Nephron (organoid): ENCODE data around the gene OGN.

ENCODE experiments used
- H3K27ac Mint-ChIP-seq, 3 experiments: 2 replicates each; pipeline ENCODE4 v1.8.0; 2020; ENCODE audit warnings: mixed read lengths in 3 of 3, mild to moderate bottlenecking in 2 of 3, moderate library complexity in 1 of 3
- H3K27me3 Mint-ChIP-seq: 2 replicates; pipeline ENCODE4 v1.8.0; 2021; ENCODE audit warnings: low read depth, mild to moderate bottlenecking, moderate library complexity, mixed read lengths
- H3K36me3 Mint-ChIP-seq: 2 replicates; pipeline ENCODE4 v1.8.0; 2020; ENCODE audit warnings: low read depth, mixed read lengths
- H3K4me1 Mint-ChIP-seq: 2 replicates; pipeline ENCODE4 v1.8.0; 2020; ENCODE audit warnings: mixed read lengths
- H3K4me3 Mint-ChIP-seq, 3 experiments: 2 replicates each; pipeline ENCODE4 v1.8.0; 2020; ENCODE audit warnings: mild to moderate bottlenecking in 3 of 3, mixed read lengths in 3 of 3, moderate library complexity in 2 of 3
- H3K9me3 Mint-ChIP-seq: 2 replicates; pipeline ENCODE4 v1.8.0; 2020; ENCODE audit warnings: mixed read lengths
- TF ChIP-seq, protein P1 (sequence below), 3 experiments: fragments of 200-600 bp; sonication (generic); IDR thresholded peaks; one replicate each; pipeline ENCODE4 v1.5.0; 2021; ENCODE audit warnings: antibody characterized with exemption in 3 of 3; ENCODE audit not compliant: unreplicated experiment in 3 of 3

The OGN gene

DNA sequence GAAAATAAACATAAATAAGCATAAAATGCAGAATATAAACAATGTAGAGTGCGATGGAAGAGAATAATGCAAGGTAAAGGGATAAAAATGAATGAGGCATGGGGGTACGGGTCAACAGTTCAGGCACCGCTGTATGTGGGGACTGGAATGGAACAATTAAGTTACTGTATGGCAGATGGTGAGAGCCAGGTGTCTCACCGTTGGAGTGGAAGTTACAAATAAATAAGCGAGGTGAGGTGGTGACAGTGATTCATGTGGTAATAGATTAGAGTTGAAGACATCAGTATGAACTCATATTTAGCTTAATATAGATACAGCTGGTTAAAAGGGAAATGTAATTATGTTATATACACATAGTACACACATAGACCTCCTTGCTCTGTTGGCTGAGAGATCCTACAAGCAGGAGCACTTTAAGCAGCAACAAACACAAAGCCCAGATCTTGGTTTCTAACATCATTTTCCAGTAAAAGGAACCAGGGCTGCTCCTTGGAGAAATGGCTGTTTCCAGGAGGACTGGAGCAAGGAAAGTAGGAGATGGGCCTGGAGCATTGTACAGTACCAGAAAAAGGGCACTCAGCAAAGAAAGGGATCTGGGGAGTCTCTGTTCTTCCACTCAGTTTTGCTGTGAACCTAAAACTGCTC is 22.2 kb upstream of the OGN start:
- Mint-ChIP-seq H3K4me3 (peak overlapping the region in 1 of 3 experiments; percentile 16), H3K27ac (peak overlapping the region; percentile 97 to 99 (median 98)), H3K4me1 (peaks cover 50% of the 10 kb centered on the region), H3K27me3 (no peaks in the 10 kb centered on the region), H3K36me3 (no peaks in the 10 kb centered on the region), H3K9me3 (no peaks in the 10 kb centered on the region)
- TF ChIP-seq, protein P1, sequence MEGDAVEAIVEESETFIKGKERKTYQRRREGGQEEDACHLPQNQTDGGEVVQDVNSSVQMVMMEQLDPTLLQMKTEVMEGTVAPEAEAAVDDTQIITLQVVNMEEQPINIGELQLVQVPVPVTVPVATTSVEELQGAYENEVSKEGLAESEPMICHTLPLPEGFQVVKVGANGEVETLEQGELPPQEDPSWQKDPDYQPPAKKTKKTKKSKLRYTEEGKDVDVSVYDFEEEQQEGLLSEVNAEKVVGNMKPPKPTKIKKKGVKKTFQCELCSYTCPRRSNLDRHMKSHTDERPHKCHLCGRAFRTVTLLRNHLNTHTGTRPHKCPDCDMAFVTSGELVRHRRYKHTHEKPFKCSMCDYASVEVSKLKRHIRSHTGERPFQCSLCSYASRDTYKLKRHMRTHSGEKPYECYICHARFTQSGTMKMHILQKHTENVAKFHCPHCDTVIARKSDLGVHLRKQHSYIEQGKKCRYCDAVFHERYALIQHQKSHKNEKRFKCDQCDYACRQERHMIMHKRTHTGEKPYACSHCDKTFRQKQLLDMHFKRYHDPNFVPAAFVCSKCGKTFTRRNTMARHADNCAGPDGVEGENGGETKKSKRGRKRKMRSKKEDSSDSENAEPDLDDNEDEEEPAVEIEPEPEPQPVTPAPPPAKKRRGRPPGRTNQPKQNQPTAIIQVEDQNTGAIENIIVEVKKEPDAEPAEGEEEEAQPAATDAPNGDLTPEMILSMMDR (IDR thresholded peaks at IDR 0.05; ENCODE audit: unreplicated experiment in 3 of 3) = no peak

DNA sequence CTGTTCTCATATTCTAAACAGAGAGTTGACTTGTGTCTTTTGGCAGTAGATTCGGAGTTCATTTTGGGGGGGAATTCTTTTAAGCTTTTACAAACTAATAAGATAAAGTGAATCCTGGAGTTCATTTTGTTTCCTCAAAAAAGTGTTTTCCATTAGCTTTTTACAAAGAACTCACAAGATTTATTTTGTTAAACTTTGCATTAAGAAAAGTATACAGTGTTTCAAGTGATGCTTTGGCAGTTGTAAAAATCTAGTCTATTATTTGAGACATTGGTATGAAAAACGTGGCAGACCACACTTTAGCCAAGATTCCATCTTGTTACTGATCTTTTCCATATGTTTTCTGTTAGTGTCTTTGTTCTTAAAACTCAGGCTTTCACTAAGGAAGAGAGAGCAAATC is 21.1 kb upstream of the OGN start:
- Mint-ChIP-seq H3K4me1 (peaks cover 57% of the 10 kb centered on the region), H3K27me3 (no peaks in the 10 kb centered on the region), H3K36me3 (no peaks in the 10 kb centered on the region), H3K9me3 (no peaks in the 10 kb centered on the region), H3K4me3 (peak overlapping the region in 2 of 3 experiments; percentile 0 to 9), H3K27ac (peak overlapping the region; percentile 97 to 99 (median 98))
- TF ChIP-seq, protein P1 (IDR thresholded peaks at IDR 0.05; ENCODE audit: unreplicated experiment in 3 of 3) = no peak

DNA sequence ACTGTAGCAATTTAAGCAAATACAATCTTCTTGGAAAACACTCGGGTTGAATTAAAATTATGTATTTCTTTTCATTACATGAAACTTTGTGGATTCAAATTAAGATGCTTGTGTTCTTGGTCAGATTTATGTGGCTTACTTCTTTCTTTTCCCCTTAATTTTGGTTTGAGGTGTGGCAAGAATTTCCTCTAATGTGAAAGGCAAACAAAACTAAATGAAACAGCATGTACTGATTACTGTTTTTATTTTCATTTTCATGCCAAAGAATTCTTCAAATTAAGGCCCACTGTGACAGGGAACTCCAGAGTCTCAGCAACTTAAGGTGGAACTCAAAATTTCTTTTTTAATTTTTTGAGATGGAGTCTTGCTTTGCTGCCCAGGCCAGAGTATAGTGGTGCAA is 20.0 kb upstream of the OGN start, which contains the start of gene OMD:
OMD (minus strand) TSS at position 132 of the 400 bp plus-strand sequence. CDS start 6,913 bp downstream, outside the sequence.
- H3K9me3 Mint-ChIP-seq = no peaks in the 10 kb centered on the region
- H3K4me1 Mint-ChIP-seq = peaks cover 50% of the 10 kb centered on the region
- H3K27ac Mint-ChIP-seq = peak within 1 kb of the TSS; percentile 97 to 99 (median 98)
- no peaks in the 10 kb centered on the region for H3K36me3 Mint-ChIP-seq
- peak within 1 kb of the TSS in 2 of 3 experiments; percentile 0 to 66 for H3K4me3 Mint-ChIP-seq
- H3K27me3 Mint-ChIP-seq = no peaks in the 10 kb centered on the region
- TF ChIP-seq, protein P1 (IDR thresholded peaks at IDR 0.05; ENCODE audit: unreplicated experiment in 3 of 3) = no peak

DNA sequence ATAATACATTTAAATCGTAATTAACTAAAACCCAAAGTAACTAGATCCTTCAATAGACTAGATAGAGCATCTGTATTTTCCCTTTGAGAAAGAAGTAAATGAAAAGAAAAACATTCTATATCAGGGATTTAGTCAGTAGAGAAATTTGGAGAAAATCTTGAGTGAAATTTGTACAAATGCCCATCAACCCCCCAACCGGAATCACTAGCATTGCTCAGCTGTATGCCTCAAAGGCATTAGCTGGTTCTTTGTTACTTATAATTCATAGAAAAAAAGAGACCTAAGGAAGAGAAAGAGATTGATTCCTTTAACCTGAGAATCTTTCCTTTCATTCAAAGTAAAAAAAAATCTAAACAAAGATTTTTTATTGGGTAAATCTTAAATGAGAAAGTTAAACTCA is 19.2 kb upstream of the OGN start:
- Mint-ChIP-seq H3K4me1 (peaks cover 45% of the 10 kb centered on the region), H3K9me3 (no peaks in the 10 kb centered on the region), H3K27me3 (no peaks in the 10 kb centered on the region), H3K36me3 (no peaks in the 10 kb centered on the region), H3K27ac (peak overlapping the region; percentile 70 to 99 (median 94)), H3K4me3 (peak overlapping the region in 1 of 3 experiments; percentile 26)
- TF ChIP-seq, protein P1 (IDR thresholded peaks at IDR 0.05; ENCODE audit: unreplicated experiment in 3 of 3) = no peak

DNA sequence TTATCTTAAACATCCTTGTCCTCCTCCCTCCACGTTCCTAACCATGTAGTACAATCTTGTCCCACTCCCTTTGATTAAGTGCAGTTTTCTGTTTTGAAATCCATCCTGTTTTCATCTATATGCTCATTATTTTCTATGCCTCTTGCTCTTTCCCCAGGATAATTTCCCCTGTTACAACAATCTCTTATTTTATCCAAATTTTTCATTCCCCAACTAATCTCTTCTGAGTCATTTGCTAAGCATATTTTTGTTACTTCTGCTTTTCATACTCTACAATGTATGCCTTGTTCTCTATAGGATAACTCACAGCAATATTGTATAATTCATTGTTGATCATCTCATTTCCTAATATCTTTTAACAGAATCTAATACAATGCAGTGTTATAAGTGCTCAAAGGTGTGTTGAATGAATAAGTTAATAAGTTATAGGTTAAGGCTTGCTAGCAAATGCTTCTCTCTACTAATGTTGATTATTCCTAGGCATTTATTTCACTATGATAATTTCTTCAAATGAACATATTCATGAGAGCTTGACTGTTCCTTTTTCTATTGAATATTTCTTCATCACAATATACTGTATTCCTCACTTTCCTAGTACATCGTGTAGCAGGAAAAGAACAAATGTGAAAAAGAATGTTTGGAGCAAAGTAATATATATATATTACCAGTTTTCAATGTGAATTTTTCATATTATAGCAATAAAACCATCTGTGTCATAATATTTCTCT is 18.4 kb upstream of the OGN start:
- Mint-ChIP-seq H3K4me1 (peaks cover 47% of the 10 kb centered on the region), H3K4me3 (peak overlapping the region in 2 of 3 experiments; percentile 4 to 24), H3K9me3 (no peaks in the 10 kb centered on the region), H3K27ac (peak overlapping the region; percentile 5 to 99 (median 94)), H3K27me3 (no peaks in the 10 kb centered on the region), H3K36me3 (no peaks in the 10 kb centered on the region)
- TF ChIP-seq, protein P1 (IDR thresholded peaks at IDR 0.05; ENCODE audit: unreplicated experiment in 3 of 3) = no peak
